Measurements from ENCODE around the gene PDE6D. TPM values are rescaled to one million over a fixed set of nuclear protein-coding genes. Genes with fewer than 3 reads are reported as not detected.

Gene PDE6D
- total RNA-seq, 1 experiment from 2014 or later = 30.6 TPM

DNA sequence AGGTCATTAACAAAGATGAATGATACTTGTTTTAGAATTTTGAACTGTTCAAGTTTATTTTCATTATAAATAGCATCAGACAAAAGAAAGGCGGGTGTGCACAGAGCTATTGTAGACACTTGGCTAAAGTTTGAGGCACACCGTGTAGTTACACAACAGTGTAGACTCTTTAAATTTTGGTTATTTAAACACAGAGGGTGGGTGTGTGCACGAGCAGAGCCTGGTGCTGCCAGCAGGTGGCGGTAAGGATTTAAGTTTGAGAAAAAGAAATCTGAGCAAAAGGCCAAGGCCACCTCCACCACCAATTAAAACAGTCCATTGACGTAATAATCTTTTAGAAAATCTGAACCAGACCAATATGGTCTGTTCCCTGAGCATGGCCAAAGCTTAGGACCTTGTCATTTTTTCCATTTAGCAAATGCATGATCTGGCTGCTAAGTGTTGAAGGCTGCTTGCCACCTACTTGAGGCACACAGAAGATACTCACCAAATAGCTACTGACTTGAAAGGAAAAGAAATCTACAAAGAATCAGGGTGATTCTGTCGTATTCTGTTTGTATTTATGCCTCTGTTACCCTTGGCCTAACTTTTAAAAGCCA, 19.5 kb upstream of the PDE6D start:
- BruUV-seq (replicated peaks) = no TSS peak
- Mint-ChIP-seq H3K27me3 (ENCODE audit: unreplicated experiment) (no peaks in the 10 kb centered on the region), H3K27ac (ENCODE audit: unreplicated experiment) (no peak overlapping the region), H3K36me3 (ENCODE audit: insufficient read depth, unreplicated experiment) (peaks cover 41% of the 10 kb centered on the region), H3K9me3 (ENCODE audit: low read depth, unreplicated experiment) (no peaks in the 10 kb centered on the region), H3K4me3 (ENCODE audit: low read depth, unreplicated experiment) (no peak overlapping the region), H3K4me1 (ENCODE audit: low read depth, unreplicated experiment) (no peaks in the 10 kb centered on the region)
- DNase-seq = peak; percentile 58
- TF ChIP-seq, protein P1, sequence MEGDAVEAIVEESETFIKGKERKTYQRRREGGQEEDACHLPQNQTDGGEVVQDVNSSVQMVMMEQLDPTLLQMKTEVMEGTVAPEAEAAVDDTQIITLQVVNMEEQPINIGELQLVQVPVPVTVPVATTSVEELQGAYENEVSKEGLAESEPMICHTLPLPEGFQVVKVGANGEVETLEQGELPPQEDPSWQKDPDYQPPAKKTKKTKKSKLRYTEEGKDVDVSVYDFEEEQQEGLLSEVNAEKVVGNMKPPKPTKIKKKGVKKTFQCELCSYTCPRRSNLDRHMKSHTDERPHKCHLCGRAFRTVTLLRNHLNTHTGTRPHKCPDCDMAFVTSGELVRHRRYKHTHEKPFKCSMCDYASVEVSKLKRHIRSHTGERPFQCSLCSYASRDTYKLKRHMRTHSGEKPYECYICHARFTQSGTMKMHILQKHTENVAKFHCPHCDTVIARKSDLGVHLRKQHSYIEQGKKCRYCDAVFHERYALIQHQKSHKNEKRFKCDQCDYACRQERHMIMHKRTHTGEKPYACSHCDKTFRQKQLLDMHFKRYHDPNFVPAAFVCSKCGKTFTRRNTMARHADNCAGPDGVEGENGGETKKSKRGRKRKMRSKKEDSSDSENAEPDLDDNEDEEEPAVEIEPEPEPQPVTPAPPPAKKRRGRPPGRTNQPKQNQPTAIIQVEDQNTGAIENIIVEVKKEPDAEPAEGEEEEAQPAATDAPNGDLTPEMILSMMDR (IDR thresholded peaks at IDR 0.05; ENCODE audit: unreplicated experiment) = peak; percentile 60
- intact Hi-C loops (cut with micrococcal nuclease; ENCODE audit: unreplicated experiment) = no loop called here
- CTCF ChIA-PET = no interaction called here

DNA sequence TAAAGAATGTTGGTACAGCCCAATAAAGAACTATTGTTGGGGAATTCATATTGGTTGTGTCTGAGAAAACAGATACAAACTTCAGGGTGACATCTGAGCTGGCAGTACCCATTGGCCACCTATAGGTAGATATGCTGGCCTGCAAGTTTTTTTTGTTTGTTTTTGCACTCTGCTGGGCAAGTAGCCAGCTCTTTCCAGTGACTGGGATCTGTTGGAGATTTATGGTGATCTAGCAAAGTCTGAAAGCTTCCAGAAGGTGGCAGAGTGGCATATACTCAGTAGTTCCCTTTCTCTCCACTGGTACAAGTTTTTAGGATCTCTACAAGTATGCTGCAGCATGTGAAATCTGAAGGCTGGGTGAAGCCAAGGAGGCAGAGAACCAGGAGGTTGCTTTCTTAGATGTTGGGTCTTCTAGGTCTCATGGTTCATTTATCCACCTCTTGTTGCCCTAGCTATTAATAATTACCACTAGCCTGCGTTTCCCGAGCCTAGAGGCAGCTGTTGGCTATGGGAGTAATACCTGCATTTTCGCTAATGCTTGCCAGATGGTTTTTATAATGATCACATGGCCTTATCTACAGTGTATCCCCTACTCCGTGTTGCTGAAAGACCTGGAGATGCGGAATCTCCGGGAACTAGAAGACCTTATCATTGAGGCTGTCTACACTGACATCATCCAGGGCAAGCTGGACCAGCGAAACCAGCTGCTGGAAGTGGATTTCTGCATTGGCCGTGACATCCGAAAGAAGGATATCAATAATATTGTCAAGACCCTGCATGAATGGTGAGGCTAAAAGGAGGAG, 14.6 kb upstream of the PDE6D start:
- Mint-ChIP-seq H3K36me3 (ENCODE audit: insufficient read depth, unreplicated experiment) (peaks cover 28% of the 10 kb centered on the region), H3K4me3 (ENCODE audit: low read depth, unreplicated experiment) (no peak overlapping the region), H3K4me1 (ENCODE audit: low read depth, unreplicated experiment) (no peaks in the 10 kb centered on the region), H3K27ac (ENCODE audit: unreplicated experiment) (no peak overlapping the region), H3K27me3 (ENCODE audit: unreplicated experiment) (no peaks in the 10 kb centered on the region), H3K9me3 (ENCODE audit: low read depth, unreplicated experiment) (no peaks in the 10 kb centered on the region)
- intact Hi-C loops (cut with micrococcal nuclease; ENCODE audit: unreplicated experiment) = no loop called here
- CTCF ChIA-PET = interaction anchor here (0.6 to 1.6 kb wide), 12 partner anchors 10 to 194 kb away, joined by 3 to 11 read pairs (median 3); partner anchors contain the start of genes COPS7B and PDE6D
- peak; percentile 81 for DNase-seq
- no TSS peak for BruUV-seq (replicated peaks)
- TF ChIP-seq, protein P1 (IDR thresholded peaks at IDR 0.05; ENCODE audit: unreplicated experiment) = peak; percentile 59

DNA sequence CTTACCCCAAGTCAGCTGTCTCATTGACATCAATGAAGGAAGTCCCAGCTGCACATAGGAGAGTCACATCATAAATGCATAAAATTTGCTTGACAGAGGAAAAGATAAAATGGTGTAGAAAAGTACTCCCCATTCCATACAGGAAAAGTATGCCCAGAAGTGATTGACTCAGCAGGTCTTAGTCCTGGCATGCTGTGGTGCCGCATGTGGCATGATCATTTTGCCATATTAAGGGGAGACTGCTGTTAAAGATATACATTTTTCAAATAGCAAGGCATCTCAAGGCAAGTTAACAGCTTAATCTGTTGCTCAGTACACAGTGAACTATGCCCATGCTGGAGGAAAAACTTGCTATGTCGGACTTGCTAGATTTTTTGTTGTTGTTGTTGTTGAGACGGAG, 13.3 kb upstream of the PDE6D start:
- CTCF ChIA-PET = no interaction called here

DNA sequence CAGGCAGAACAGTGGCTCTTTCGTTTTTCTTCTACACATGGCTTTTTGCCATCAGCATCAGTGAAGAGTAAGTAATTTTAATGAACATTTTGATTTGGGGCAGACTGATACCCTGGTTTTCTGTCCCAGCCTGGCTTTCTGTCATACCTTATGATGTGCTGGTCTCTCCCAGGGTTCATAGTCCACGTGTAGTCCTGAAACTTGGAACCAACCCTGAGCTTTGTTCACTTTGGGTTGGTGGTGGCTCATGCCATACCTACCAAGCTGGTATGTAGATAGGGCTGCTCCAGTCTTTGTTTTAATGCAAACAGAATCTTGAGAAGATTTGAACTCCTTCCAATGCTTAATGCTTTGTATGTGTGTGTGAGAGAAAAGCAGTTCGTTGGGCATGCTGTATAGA, 10.0 kb upstream of the PDE6D start:
- TF ChIP-seq, protein P1 (IDR thresholded peaks at IDR 0.05; ENCODE audit: unreplicated experiment) = no peak
- CTCF ChIA-PET = no interaction called here
- no peak overlapping the region for H3K27ac Mint-ChIP-seq (ENCODE audit: unreplicated experiment)
- H3K27me3 Mint-ChIP-seq (ENCODE audit: unreplicated experiment) = no peaks in the 10 kb centered on the region
- H3K9me3 Mint-ChIP-seq (ENCODE audit: low read depth, unreplicated experiment) = no peaks in the 10 kb centered on the region
- BruUV-seq (replicated peaks) = no TSS peak
- no peak for DNase-seq
- no peaks in the 10 kb centered on the region for H3K4me1 Mint-ChIP-seq (ENCODE audit: low read depth, unreplicated experiment)
- no peak overlapping the region for H3K4me3 Mint-ChIP-seq (ENCODE audit: low read depth, unreplicated experiment)
- peaks cover 21% of the 10 kb centered on the region for H3K36me3 Mint-ChIP-seq (ENCODE audit: insufficient read depth, unreplicated experiment)
- intact Hi-C loops (cut with micrococcal nuclease; ENCODE audit: unreplicated experiment) = no loop called here

More for the DNA sequence above, 13.3 kb upstream of the PDE6D start:
- TF ChIP-seq, protein P1 (IDR thresholded peaks at IDR 0.05; ENCODE audit: unreplicated experiment) = no peak
- H3K4me1 Mint-ChIP-seq (ENCODE audit: low read depth, unreplicated experiment) = no peaks in the 10 kb centered on the region
- intact Hi-C loops (cut with micrococcal nuclease; ENCODE audit: unreplicated experiment) = no loop called here
- H3K4me3 Mint-ChIP-seq (ENCODE audit: low read depth, unreplicated experiment) = no peak overlapping the region
- no peak overlapping the region for H3K27ac Mint-ChIP-seq (ENCODE audit: unreplicated experiment)
- H3K9me3 Mint-ChIP-seq (ENCODE audit: low read depth, unreplicated experiment) = no peaks in the 10 kb centered on the region
- DNase-seq = no peak
- BruUV-seq (replicated peaks) = no TSS peak
- peaks cover 28% of the 10 kb centered on the region for H3K36me3 Mint-ChIP-seq (ENCODE audit: insufficient read depth, unreplicated experiment)
- no peaks in the 10 kb centered on the region for H3K27me3 Mint-ChIP-seq (ENCODE audit: unreplicated experiment)

Measured in Calu3 (cell line).